SK-N-SH (cell line): Measurements from ENCODE around the gene NRDC. TPM values are rescaled to one million over a fixed set of nuclear protein-coding genes. Genes with fewer than 3 reads are reported as not detected.
A peak's percentile ranks its signal among the peaks of the same experiment; 100 is the strongest.

Experiments used
- CTCF ChIA-PET: fragments of 300-600, 350-600 bp; formaldehyde crosslinking; extraction: SDS; loops from one replicate; lab custom pipeline; 2021; lab: Yijun Ruan, JAX
- POLR2A ChIA-PET: fragments of 350-600 bp; sonication (Branson Sonifier 250); formaldehyde crosslinking; extraction: SDS; loops from one replicate; lab custom pipeline; 2020; ENCODE audit warnings: antibody characterized with exemption, inconsistent platforms; lab: Yijun Ruan, JAX
- DNase-seq: peaks from one replicate; pipeline ENCODE4 v3.0.0; 2012
- H2AFZ ChIP-seq: fragments of 200-600 bp; sonication (generic); 2 replicates; pipeline ENCODE4 v1.8.1; 2016; ENCODE audit warnings: antibody characterized with exemption, mild to moderate bottlenecking, low read depth
- H3F3A ChIP-seq: fragments of 200-600 bp; sonication (generic); replicated peaks from 2 replicates; pipeline ENCODE3; 2016; ENCODE audit warnings: antibody characterized with exemption, mild to moderate bottlenecking; ENCODE audit not compliant: insufficient read depth
- H3K27ac ChIP-seq, 2 experiments: fragments of 200-500 bp in 1 of 2; fragments of 200-600 bp in 1 of 2; sonication (Bioruptor generic) in 1 of 2; sonication (generic), shearing (Covaris generic) in 1 of 2; 2 replicates each; pipeline versions ENCODE4 v1.5.1 to v1.6.1; 2014 to 2016; ENCODE audit warnings: low read depth in 2 of 2, inconsistent platforms in 1 of 2, low read length in 1 of 2, mild to moderate bottlenecking in 1 of 2, mixed read lengths in 1 of 2
- H3K27me3 ChIP-seq: fragments of 200-600 bp; sonication (generic), shearing (Covaris generic); 2 replicates; pipeline ENCODE4 v1.6.1; 2016; ENCODE audit warnings: mixed run types; ENCODE audit not compliant: insufficient read depth
- H3K36me3 ChIP-seq, 2 experiments: fragments of 200-500 bp in 1 of 2; fragments of 200-600 bp in 1 of 2; sonication (Bioruptor generic) in 1 of 2; sonication (generic) in 1 of 2; replicated peaks in 1 of 2; 2 replicates each; pipeline versions ENCODE3 to v1.5.1; 2014 to 2016; ENCODE audit warnings: low read length in 1 of 2, mild to moderate bottlenecking in 1 of 2; ENCODE audit not compliant: insufficient read depth in 2 of 2, control insufficient read depth in 1 of 2
- H3K4me1 ChIP-seq, 2 experiments: fragments of 200-500 bp in 1 of 2; fragments of 200-600 bp in 1 of 2; sonication (Bioruptor generic) in 1 of 2; sonication (generic), shearing (Covaris generic) in 1 of 2; 2 replicates each; pipeline versions ENCODE4 v1.5.1 to v1.6.1; 2014 to 2016; ENCODE audit warnings: low read depth in 1 of 2, low read length in 1 of 2, mixed run types in 1 of 2; ENCODE audit not compliant: insufficient read depth in 2 of 2, control insufficient read depth in 1 of 2
- H3K4me2 ChIP-seq: fragments of 200-600 bp; sonication (generic), shearing (Covaris generic); 2 replicates; pipeline ENCODE4 v1.6.1; 2017; ENCODE audit warnings: mixed run types
- H3K4me3 ChIP-seq, 2 experiments: fragments of 200-500 bp in 1 of 2; fragments of 200-600 bp in 1 of 2; sonication (Bioruptor generic) in 1 of 2; sonication (generic), shearing (Covaris generic) in 1 of 2; 2 replicates each; pipeline versions ENCODE4 v1.5.1 to v1.8.1; 2014 to 2016; ENCODE audit warnings: low read depth in 2 of 2, inconsistent platforms in 1 of 2, low read length in 1 of 2, mild to moderate bottlenecking in 1 of 2, mixed read lengths in 1 of 2, moderate library complexity in 1 of 2
- H3K79me2 ChIP-seq: fragments of 200-600 bp; sonication (generic); 2 replicates; pipeline ENCODE4 v1.8.1; 2017; ENCODE audit warnings: mild to moderate bottlenecking; ENCODE audit not compliant: insufficient read depth
- H3K9ac ChIP-seq: fragments of 200-600 bp; sonication (generic); 2 replicates; pipeline ENCODE4 v1.6.1; 2017; ENCODE audit warnings: mixed run types
- H3K9me2 ChIP-seq: fragments of 200-600 bp; sonication (generic); 2 replicates; pipeline ENCODE4 v1.6.1; 2017; ENCODE audit warnings: mixed run types
- H3K9me3 ChIP-seq: fragments of 200-600 bp; sonication (generic); 2 replicates; pipeline ENCODE4 v1.6.1; 2017; ENCODE audit warnings: mixed run types, mild to moderate bottlenecking, moderate library complexity
- H4K20me1 ChIP-seq: fragments of 200-600 bp; sonication (generic); 2 replicates; pipeline ENCODE4 v1.6.1; 2017; ENCODE audit warnings: mild to moderate bottlenecking, mixed run types; ENCODE audit not compliant: insufficient read depth
- CHD2 ChIP-seq: fragments of 150-350 bp; IDR thresholded peaks from 2 replicates; pipeline ENCODE4 v1.6.1; 2018; ENCODE audit warnings: low read length; ENCODE audit not compliant: partially characterized antibody
- ELF1 ChIP-seq: IDR thresholded peaks from 2 replicates; pipeline ENCODE4 v1.4.0; 2012
- EP300 ChIP-seq, 2 experiments: IDR thresholded peaks; 2 replicates each; pipeline versions ENCODE4 v1.4.0 to v1.6.1; 2012; ENCODE audit warnings: borderline replicate concordance in 1 of 2, low read depth in 1 of 2, low read length in 1 of 2
- FOSL2 ChIP-seq: IDR thresholded peaks from 2 replicates; pipeline ENCODE4 v1.4.0; 2012; ENCODE audit warnings: low read depth, mild to moderate bottlenecking, moderate library complexity, borderline replicate concordance
- FOXJ3 ChIP-seq: sonication (generic); formaldehyde crosslinking; IDR thresholded peaks from 2 replicates; pipeline ENCODE4 v1.5.1; 2020; ENCODE audit warnings: mild to moderate bottlenecking, missing genetic modification reagents
- FOXM1 ChIP-seq: IDR thresholded peaks from 2 replicates; pipeline ENCODE4 v1.4.0; 2012; ENCODE audit warnings: low read depth, mild to moderate bottlenecking
- JUND ChIP-seq: IDR thresholded peaks from 2 replicates; pipeline ENCODE4 v1.4.0; 2012
- MAX ChIP-seq: IDR thresholded peaks from 2 replicates; pipeline ENCODE4 v1.4.0; 2012; ENCODE audit warnings: low read depth
- MEF2A ChIP-seq: IDR thresholded peaks from 2 replicates; pipeline ENCODE4 v1.4.0; 2012; ENCODE audit warnings: low read depth, borderline replicate concordance
- PBX3 ChIP-seq: IDR thresholded peaks from 2 replicates; pipeline ENCODE4; 2012
- POLR2AphosphoS5 ChIP-seq: IDR thresholded peaks from 2 replicates; pipeline ENCODE4 v1.6.1; 2012; ENCODE audit warnings: low read depth, low read length
- RAD21 ChIP-seq: IDR thresholded peaks from 2 replicates; pipeline ENCODE4 v1.6.1; 2012; ENCODE audit warnings: mild to moderate bottlenecking, low read length
- RCOR1 ChIP-seq: fragments of 150-350 bp; IDR thresholded peaks from 2 replicates; pipeline ENCODE4 v1.6.1; 2017; ENCODE audit warnings: antibody characterized with exemption, low read length
- SIN3A ChIP-seq: IDR thresholded peaks from 2 replicates; pipeline ENCODE4 v1.6.1; 2012; ENCODE audit warnings: low read depth, mild to moderate bottlenecking, low read length, moderate library complexity, borderline replicate concordance
- SMC3 ChIP-seq: IDR thresholded peaks from 2 replicates; pipeline ENCODE4 v1.6.1; 2012; ENCODE audit warnings: low read depth, low read length, improper control_type of control experiment
- TAF1 ChIP-seq: IDR thresholded peaks from 2 replicates; pipeline ENCODE4 v1.6.1; 2012; ENCODE audit warnings: low read depth, mild to moderate bottlenecking, low read length, moderate library complexity, borderline replicate concordance
- TCF12 ChIP-seq: IDR thresholded peaks from 2 replicates; pipeline ENCODE4 v1.4.0; 2012
- TEAD4 ChIP-seq: IDR thresholded peaks from 2 replicates; pipeline ENCODE4 v1.4.0; 2012; ENCODE audit warnings: mild to moderate bottlenecking, borderline replicate concordance; ENCODE audit not compliant: insufficient read depth
- YY1 ChIP-seq: IDR thresholded peaks from 2 replicates; pipeline ENCODE4 v1.4.0; 2012; ENCODE audit warnings: low read depth, mild to moderate bottlenecking
- ZBTB33 ChIP-seq: IDR thresholded peaks from 2 replicates; pipeline ENCODE4 v1.4.0; 2012; ENCODE audit warnings: low read depth, borderline replicate concordance
- WGBS: methylation state at CpG from one replicate; pipeline ENCODE4 v1.1.6; 2017; ENCODE audit warnings: low lambda C conversion rate; 5-methylcytosine and 5-hydroxymethylcytosine counted together
- polyA plus RNA-seq, 3 experiments: library from polyadenylated mRNA; depleted of rRNA; stranded (reverse); fragments of >200 nt; gene quantifications; 2 replicates each; pipeline ENCODE4 v1.2.3, GENCODE V29; 2012

The NRDC gene
- polyA plus RNA-seq, 1 of the 3 experiments (the other 2 are of a cell fraction): 84.8 TPM

- Histone ChIP-seq H3K9ac (peak overlapping the region; percentile 89; the same call in 1 of the 2 replicates), H3K4me3 (no peak overlapping the region), H3F3A (peaks cover 32% of the 10 kb centered on the region), H2AFZ (no peak overlapping the region; the same call in 1 of the 2 replicates), H3K9me3 (no peaks in the 10 kb centered on the region), H3K4me1 (peaks cover 6 to 28% of the 10 kb centered on the region in 2 experiments; a peak in 3 of 4 replicates), H4K20me1 (no peaks in the 10 kb centered on the region), H3K9me2 (no peaks in the 10 kb centered on the region), H3K27me3 (no peaks in the 10 kb centered on the region), H3K36me3 (no peaks in the 10 kb centered on the region), H3K79me2 (no peaks in the 10 kb centered on the region), H3K27ac (peak overlapping the region; percentile 62 to 99; a peak in 3 of 4 replicates), H3K4me2 (no peak overlapping the region; the same call in 1 of the 2 replicates)
- WGBS: 85% methylated on average over 10 of the region's 10 CpGs
- TF ChIP-seq MAX (no peak), RAD21 (no peak), TAF1 (no peak), EP300 (IDR thresholded peaks at IDR 0.05; ENCODE audit: borderline replicate concordance in 1 of 2, low read depth in 1 of 2, low read length in 1 of 2) (no peak), ZBTB33 (no peak), FOXM1 (no peak), POLR2AphosphoS5 (no peak), RCOR1 (no peak), SIN3A (no peak), CHD2 (no peak)
- POLR2A ChIA-PET: no interaction called here
- no peak for DNase-seq
- CTCF ChIA-PET: interaction anchor here (1.7 to 5.5 kb wide), 4 partner anchors 91 to 116 kb away, joined by 4 to 117 read pairs (median 22); partner anchors contain the start of gene RAB3B
These were observed 20.5 kb upstream of the NRDC start for GRCh38 chr1:51899022-51899421.

GRCh38 chr1:51898090-51898734 lies 19.7 kb upstream of the NRDC start:
- Histone ChIP-seq H3K9me2 (no peaks in the 10 kb centered on the region), H3K9ac (peak overlapping the region; percentile 89), H4K20me1 (no peaks in the 10 kb centered on the region), H3K4me2 (peak overlapping the region; percentile 84), H2AFZ (no peak overlapping the region; the same call in 1 of the 2 replicates), H3K36me3 (no peaks in the 10 kb centered on the region), H3F3A (peaks cover 32% of the 10 kb centered on the region), H3K79me2 (no peaks in the 10 kb centered on the region), H3K27ac (peak overlapping the region; percentile 62 to 99; a peak in 3 of 4 replicates), H3K4me3 (peak overlapping the region in 1 of 2 experiments; percentile 46; a peak in 2 of 4 replicates), H3K4me1 (peaks cover 6 to 28% of the 10 kb centered on the region in 2 experiments; a peak in 3 of 4 replicates), H3K9me3 (no peaks in the 10 kb centered on the region), H3K27me3 (no peaks in the 10 kb centered on the region)
- 17% methylated on average over 6 of the region's 6 CpGs for WGBS
- no peak for DNase-seq
- CTCF ChIA-PET: interaction anchor here (0.7 to 5.5 kb wide), 15 partner anchors 7 to 132 kb away, joined by 3 to 117 read pairs (median 8); partner anchors contain the start of gene RAB3B
- POLR2A ChIA-PET: interaction anchor here (1.0 kb wide), 1 partner anchor 103 kb away, joined by 3 read pairs; no protein-coding TSS in a partner anchor
- TF ChIP-seq EP300 (IDR thresholded peaks at IDR 0.05; ENCODE audit: borderline replicate concordance in 1 of 2, low read depth in 1 of 2, low read length in 1 of 2) (peak in 1 of 2 experiments; percentile 94; a peak in 2 of 4 replicates), PBX3 (peak; percentile 88), JUND (peak; percentile 80), RCOR1 (no peak), ELF1 (peak; percentile 28; the same call in 1 of the 2 replicates), MEF2A (peak; percentile 60; the same call in 1 of the 2 replicates), POLR2AphosphoS5 (peak; percentile 42; the same call in 1 of the 2 replicates), YY1 (peak; percentile 82), FOXJ3 (CRISPR knock-in tag) (no peak), TCF12 (peak; percentile 81), SMC3 (no peak), FOSL2 (peak; percentile 76; the same call in 1 of the 2 replicates), FOXM1 (0 out of 2 replicates have a peak, but pooled peaks have one; percentile 52), TEAD4 (peak; percentile 84)
